GM10248 (cell line): ENCODE data around the gene PRPH.
"Not testable (repeated sequence)": the region's sequence is repeated elsewhere in the genome, so short reads cannot be mapped to it uniquely, and the experiment has no call there.

Experiments used
- CTCF ChIA-PET: fragments of 300-600 bp; sonication (Branson Sonifier 250); formaldehyde crosslinking; extraction: SDS; loops from one replicate; lab custom pipeline; 2021; ENCODE audit warnings: antibody characterized with exemption; lab: Yijun Ruan, JAX
- POLR2A ChIA-PET: fragments of 350-650 bp; sonication (Branson Sonifier 250); formaldehyde crosslinking; extraction: SDS; loops from one replicate; lab custom pipeline; 2020; ENCODE audit warnings: antibody characterized with exemption; lab: Yijun Ruan, JAX
- DNase-seq: peaks from one replicate; pipeline ENCODE4 v3.0.0; 2012; ENCODE audit errors: extremely low spot score
- CTCF ChIP-seq: IDR thresholded peaks from 2 replicates; pipeline ENCODE4 v1.5.1; 2012; ENCODE audit warnings: mild to moderate bottlenecking, low read depth; ENCODE audit errors: extremely low read depth, missing control alignments, control extremely low read depth

The PRPH gene

GRCh38 chr12:49297695-49298060, 2.7 kb downstream of the PRPH start:
- no peak for DNase-seq
- ChIA-PET CTCF (interaction anchor here (0.7 to 15.7 kb wide), 20 partner anchors 7 to 217 kb away, joined by 3 to 239 read pairs (median 8); partner anchors contain the start of genes C1QL4, DNAJC22 and TROAP), POLR2A (interaction anchor here (0.8 kb wide), 1 partner anchor 24 kb away, joined by 5 read pairs; no protein-coding TSS in a partner anchor)
- no peak for TF ChIP-seq CTCF

- no peak for TF ChIP-seq CTCF
- POLR2A ChIA-PET = no interaction called here
- peak; percentile 25 for DNase-seq
- CTCF ChIA-PET = interaction anchor here (1.0 to 15.7 kb wide), 8 partner anchors 9 to 210 kb away, joined by 4 to 174 read pairs (median 8); partner anchors contain the start of genes DNAJC22 and TROAP
These were observed 3.2 kb downstream of the PRPH start for GRCh38 chr12:49298160-49298559.

- CTCF ChIA-PET = interaction anchor here (2.4 to 3.5 kb wide), 3 partner anchors 12 to 45 kb away, joined by 13 to 21 read pairs (median 20); partner anchors contain the start of gene DNAJC22
- peak; percentile 22 for DNase-seq
- TF ChIP-seq CTCF = no peak
- POLR2A ChIA-PET = no interaction called here
These were observed 6.8 kb downstream of the PRPH start for GRCh38 chr12:49301760-49302159.

DNA sequence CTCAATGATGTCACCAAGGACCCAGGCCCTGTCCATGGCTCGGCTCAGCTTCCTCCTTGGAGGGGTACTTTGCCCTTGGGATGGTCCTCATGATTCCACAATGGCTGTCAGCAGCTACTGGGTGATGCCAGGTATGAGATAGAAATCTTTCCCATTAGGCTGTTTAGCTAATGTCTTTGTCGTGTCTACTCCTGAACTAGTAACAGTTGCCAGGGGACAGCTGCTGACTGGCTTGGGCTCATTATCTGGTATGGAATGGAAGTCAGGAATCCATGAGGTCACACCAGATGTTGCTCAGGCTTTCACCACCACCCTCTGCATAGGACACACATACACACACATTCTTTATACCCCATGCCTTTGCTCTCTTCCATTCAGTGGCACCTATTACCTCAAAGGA, 9.2 kb downstream of the PRPH start:
- ChIA-PET CTCF (interaction anchor here (0.8 to 4.9 kb wide), 7 partner anchors 9 to 277 kb away, joined by 3 to 35 read pairs (median 5); partner anchors contain the start of genes DNAJC22 and PRPH), POLR2A (no interaction called here)
- no peak for DNase-seq
- TF ChIP-seq CTCF = no peak

DNA sequence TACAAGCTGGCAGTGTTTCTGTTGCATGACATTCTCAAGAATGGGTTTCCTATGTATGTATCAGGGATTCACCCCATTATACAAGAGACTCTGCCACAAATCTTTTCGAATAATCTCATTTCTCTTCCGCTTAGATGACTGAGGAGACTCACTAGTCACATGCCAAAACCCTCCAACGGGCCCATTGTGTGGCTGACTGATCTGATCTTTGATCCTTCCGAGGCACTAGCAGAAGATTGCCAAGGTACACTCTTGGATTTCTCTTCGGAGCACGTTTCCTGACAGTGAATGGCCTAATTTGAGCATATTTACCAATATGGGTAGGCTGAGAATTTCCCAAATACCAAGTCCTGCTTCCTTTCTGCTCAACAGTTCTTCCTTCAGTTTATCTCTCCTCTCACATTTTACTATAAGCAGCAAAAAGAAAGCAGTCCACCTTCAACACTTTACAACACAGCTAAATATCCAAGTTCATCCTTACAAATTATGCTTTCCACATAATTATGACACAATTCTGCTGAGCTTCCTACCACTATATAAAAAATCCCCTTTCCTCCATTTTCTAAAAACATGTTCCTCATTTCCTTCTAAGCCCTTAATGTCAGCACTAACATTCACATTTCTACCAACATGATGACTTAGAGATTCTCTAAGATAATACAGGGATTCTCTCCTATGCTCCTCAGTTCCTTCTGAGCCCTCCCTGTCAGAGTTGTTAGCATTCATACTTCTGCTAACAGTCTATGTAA, 11.0 kb downstream of the PRPH start:
- POLR2A ChIA-PET = no interaction called here
- no peak for DNase-seq
- CTCF ChIA-PET = interaction anchor here (0.9 to 4.9 kb wide), 4 partner anchors 11 to 37 kb away, joined by 4 to 35 read pairs (median 4); partner anchors contain the start of gene PRPH
- no peak for TF ChIP-seq CTCF

DNA sequence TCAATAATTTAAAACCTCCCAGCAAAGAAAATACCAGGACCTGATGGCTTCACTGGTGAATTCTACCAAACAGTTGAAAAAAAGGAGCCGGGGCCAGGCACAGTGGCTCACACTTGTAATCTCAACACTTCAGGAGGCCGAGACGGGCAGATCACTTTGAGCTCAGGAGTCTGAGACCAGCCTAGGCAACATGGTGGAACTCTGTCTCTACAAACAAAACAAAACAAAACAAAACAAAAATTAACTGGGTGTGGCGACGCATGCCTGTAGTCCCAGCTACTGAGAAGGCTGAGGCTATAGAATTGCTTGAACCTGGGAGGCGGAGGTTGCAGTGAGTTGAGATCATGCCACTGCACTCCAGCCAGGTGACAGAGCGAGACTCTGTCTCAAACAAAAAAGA, 14.4 kb downstream of the PRPH start:
- ChIA-PET POLR2A (no interaction called here), CTCF (interaction anchor here (1.8 kb wide), 1 partner anchor 22 kb away, joined by 5 read pairs; no protein-coding TSS in a partner anchor)
- no peak for TF ChIP-seq CTCF
- no peak for DNase-seq

GRCh38 chr12:49310451-49311000, 15.6 kb downstream of the PRPH start:
- CTCF ChIA-PET = interaction anchor here (1.9 kb wide), 1 partner anchor 12 kb away, joined by 7 read pairs; the partner anchor contains the start of gene TROAP
- DNase-seq, POLR2A ChIA-PET: not testable (repeated sequence)
